Measurements from ENCODE around the gene FZD7. TPM values are rescaled to one million over a fixed set of nuclear protein-coding genes. Genes with fewer than 3 reads are reported as not detected.

Gene FZD7
- total and polyA plus RNA-seq, 10 of the 15 experiments (the other 5 are each of a cell fraction or from before 2014, with no cell fraction given): 0.24 to 2.4 (median 0.75) TPM

DNA sequence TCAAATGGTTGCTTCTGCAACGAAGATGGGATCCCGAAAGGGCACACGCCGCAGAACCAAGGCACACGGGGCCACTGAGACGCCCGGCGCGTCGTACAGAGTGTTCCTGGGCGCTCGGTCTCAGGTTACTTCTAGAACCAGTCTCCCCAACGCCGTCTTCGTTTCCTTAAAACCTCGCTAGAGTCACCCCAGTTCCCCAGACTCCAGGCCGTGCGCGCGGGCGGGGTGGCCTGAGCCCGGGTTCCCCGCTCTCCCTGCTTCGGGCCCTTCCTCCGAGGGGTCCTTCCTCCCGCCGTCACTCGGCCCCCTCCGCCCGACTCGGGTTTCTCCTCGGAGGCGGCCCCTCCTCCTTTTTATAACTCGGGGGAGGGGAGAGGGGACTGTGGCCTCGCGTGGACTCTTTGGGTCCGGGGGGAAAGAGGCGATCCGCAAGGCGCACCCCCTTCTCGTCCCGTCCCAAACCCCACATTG is 774 bp upstream of the FZD7 start (continued):
- no peak for TF ChIP-seq MXI1 (IDR thresholded peaks at IDR 0.05; ENCODE audit: low read depth, low read length)

DNA sequence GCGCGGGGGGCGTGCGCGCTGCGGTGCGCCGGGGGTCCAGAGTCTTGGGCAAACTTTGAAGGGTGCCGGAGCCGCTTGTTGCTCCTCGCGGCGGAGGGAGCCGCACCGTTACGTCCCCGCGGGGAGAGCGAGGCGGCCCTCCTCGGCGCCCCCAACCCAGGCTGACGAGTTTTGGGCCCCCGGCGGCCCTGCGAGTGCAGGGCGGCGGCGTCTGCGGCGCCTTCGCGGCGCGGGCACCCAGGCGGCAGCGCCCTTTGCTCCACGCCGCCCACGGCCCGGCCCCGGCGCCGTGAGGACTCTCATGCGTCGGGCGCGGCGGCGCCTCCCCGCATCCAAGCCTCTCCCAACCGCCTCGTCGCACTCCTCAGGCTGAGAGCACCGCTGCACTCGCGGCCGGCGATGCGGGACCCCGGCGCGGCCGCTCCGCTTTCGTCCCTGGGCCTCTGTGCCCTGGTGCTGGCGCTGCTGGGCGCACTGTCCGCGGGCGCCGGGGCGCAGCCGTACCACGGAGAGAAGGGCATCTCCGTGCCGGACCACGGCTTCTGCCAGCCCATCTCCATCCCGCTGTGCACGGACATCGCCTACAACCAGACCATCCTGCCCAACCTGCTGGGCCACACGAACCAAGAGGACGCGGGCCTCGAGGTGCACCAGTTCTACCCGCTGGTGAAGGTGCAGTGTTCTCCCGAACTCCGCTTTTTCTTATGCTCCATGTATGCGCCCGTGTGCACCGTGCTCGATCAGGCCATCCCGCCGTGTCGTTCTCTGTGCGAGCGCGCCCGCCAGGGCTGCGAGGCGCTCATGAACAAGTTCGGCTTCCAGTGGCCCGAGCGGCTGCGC is 814 bp downstream of the FZD7 start:
- Histone ChIP-seq H3K79me2 (ENCODE audit: control insufficient read depth, insufficient read depth, low read length) (no peaks in the 10 kb centered on the region), H3K9me3 (replicated peaks; ENCODE audit: control insufficient read depth, insufficient read depth, low read length) (no peaks in the 10 kb centered on the region; the same call in 2 of the 3 replicates), H3K4me1 (ENCODE audit: control insufficient read depth, insufficient read depth, low read length) (no peaks in the 10 kb centered on the region; the same call in 1 of the 2 replicates), H3K4me3 (peak overlapping the region; percentile 90), H3K27me3 (replicated peaks in 1 of 2; ENCODE audit: control insufficient read depth in 2 of 2, insufficient read depth in 2 of 2, low read length in 1 of 2) (peaks cover 0 to 15% of the 10 kb centered on the region in 2 experiments; a peak in 2 of 4 replicates), H2AFZ (ENCODE audit: control insufficient read depth, low read depth, low read length) (peak overlapping the region; percentile 45; the same call in 1 of the 2 replicates), H3K27ac (ENCODE audit: control insufficient read depth, insufficient read depth) (no peak overlapping the region), H3K9ac (ENCODE audit: control insufficient read depth, insufficient read depth, low read length) (peak overlapping the region; percentile 53; the same call in 1 of the 2 replicates), H3K4me2 (ENCODE audit: control insufficient read depth, insufficient read depth) (peak overlapping the region; percentile 86), H4K20me1 (ENCODE audit: control insufficient read depth, insufficient read depth) (no peaks in the 10 kb centered on the region), H3K36me3 (ENCODE audit: control insufficient read depth in 2 of 2, insufficient read depth in 2 of 2, low read length in 1 of 2) (no peaks in the 10 kb centered on the region)
- SMC1A ChIA-PET (ENCODE audit: uncharacterized antibody, unreplicated experiment): no interaction called here
- no peak for DNase-seq (ENCODE audit: low read depth, low spot score)
- BruUV-seq (replicated peaks): no TSS peak
- TF ChIP-seq HDAC6 (IDR thresholded peaks at IDR 0.05; ENCODE audit: unreplicated experiment) (peak; percentile 86), STAT3 (IDR thresholded peaks at IDR 0.05; ENCODE audit: low read depth, low read length) (no peak), SPI1 (IDR thresholded peaks at IDR 0.05; ENCODE audit: borderline replicate concordance, insufficient read depth, low read depth, low read length) (no peak), CBFB (IDR thresholded peaks at IDR 0.05; ENCODE audit: low read depth) (no peak), IKZF1 (conservative IDR thresholded peaks at IDR 0.05) (peak; percentile 72), GATAD2B (conservative IDR thresholded peaks at IDR 0.05; ENCODE audit: low read depth) (peak; percentile 89; the same call in 1 of the 2 replicates), NR2F1 (conservative IDR thresholded peaks at IDR 0.05) (0 out of 2 replicates have a peak, but pooled peaks have one; percentile 47), DPF2 (IDR thresholded peaks at IDR 0.05) (peak; percentile 83; the same call in 1 of the 2 replicates)
- TF ChIP-seq, protein P1, sequence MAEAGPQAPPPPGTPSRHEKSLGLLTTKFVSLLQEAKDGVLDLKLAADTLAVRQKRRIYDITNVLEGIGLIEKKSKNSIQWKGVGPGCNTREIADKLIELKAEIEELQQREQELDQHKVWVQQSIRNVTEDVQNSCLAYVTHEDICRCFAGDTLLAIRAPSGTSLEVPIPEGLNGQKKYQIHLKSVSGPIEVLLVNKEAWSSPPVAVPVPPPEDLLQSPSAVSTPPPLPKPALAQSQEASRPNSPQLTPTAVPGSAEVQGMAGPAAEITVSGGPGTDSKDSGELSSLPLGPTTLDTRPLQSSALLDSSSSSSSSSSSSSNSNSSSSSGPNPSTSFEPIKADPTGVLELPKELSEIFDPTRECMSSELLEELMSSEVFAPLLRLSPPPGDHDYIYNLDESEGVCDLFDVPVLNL (IDR thresholded peaks at IDR 0.05; ENCODE audit: low read depth, low read length): no peak
- TF ChIP-seq, protein P2, sequence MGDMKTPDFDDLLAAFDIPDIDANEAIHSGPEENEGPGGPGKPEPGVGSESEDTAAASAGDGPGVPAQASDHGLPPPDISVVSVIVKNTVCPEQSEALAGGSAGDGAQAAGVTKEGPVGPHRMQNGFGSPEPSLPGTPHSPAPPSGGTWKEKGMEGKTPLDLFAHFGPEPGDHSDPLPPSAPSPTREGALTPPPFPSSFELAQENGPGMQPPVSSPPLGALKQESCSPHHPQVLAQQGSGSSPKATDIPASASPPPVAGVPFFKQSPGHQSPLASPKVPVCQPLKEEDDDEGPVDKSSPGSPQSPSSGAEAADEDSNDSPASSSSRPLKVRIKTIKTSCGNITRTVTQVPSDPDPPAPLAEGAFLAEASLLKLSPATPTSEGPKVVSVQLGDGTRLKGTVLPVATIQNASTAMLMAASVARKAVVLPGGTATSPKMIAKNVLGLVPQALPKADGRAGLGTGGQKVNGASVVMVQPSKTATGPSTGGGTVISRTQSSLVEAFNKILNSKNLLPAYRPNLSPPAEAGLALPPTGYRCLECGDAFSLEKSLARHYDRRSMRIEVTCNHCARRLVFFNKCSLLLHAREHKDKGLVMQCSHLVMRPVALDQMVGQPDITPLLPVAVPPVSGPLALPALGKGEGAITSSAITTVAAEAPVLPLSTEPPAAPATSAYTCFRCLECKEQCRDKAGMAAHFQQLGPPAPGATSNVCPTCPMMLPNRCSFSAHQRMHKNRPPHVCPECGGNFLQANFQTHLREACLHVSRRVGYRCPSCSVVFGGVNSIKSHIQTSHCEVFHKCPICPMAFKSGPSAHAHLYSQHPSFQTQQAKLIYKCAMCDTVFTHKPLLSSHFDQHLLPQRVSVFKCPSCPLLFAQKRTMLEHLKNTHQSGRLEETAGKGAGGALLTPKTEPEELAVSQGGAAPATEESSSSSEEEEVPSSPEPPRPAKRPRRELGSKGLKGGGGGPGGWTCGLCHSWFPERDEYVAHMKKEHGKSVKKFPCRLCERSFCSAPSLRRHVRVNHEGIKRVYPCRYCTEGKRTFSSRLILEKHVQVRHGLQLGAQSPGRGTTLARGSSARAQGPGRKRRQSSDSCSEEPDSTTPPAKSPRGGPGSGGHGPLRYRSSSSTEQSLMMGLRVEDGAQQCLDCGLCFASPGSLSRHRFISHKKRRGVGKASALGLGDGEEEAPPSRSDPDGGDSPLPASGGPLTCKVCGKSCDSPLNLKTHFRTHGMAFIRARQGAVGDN (IDR thresholded peaks at IDR 0.05): no peak
- CTCF ChIA-PET: no interaction called here
- POLR2A ChIA-PET: no interaction called here
- in situ Hi-C loops (cut with MboI): no loop called here
- FAIRE-seq: no peak
- RAD21 ChIA-PET (ENCODE audit: unreplicated experiment): interaction anchor here (1.0 kb wide), 2 partner anchors 8 to 174 kb away, joined by 3 read pairs; no protein-coding TSS in a partner anchor
- intact Hi-C loops (cut with micrococcal nuclease; ENCODE audit: unreplicated experiment): loop anchor here (5.0 kb wide), 2 partner anchors 57 to 143 kb away; no protein-coding TSS in a partner anchor
- ATAC-seq: peak; percentile 5
- 6% methylated on average over 86 of the region's 105 CpGs for WGBS (ENCODE audit: insufficient coverage, insufficient replicate concordance, low lambda C conversion rate, missing lambda C conversion rate)

Measured in GM12878 (cell line).